Endothelial cell of umbilical vein (primary cell): ENCODE data around the gene TOP3B.

Experiments used
- CTCF ChIP-seq, 2 donors: IDR thresholded peaks; 1 replicate in 1 of 2; 2 replicates in 1 of 2; pipeline ENCODE4 v1.5.1; 2011; ENCODE audit warnings: low read length in 2 of 2, mild to moderate bottlenecking in 2 of 2, moderate library complexity in 2 of 2, control low read depth in 1 of 2, inconsistent platforms in 1 of 2, low read depth in 1 of 2; ENCODE audit not compliant: insufficient read depth in 1 of 2; ENCODE audit errors: extremely low read depth in 1 of 2
- EZH2 ChIP-seq: IDR thresholded peaks from 2 replicates; pipeline ENCODE4 v1.6.1; 2012; ENCODE audit warnings: borderline replicate concordance, low read depth, mild to moderate bottlenecking, moderate library complexity, low read length, inconsistent platforms; ENCODE audit not compliant: severe bottlenecking
- FOS ChIP-seq: IDR thresholded peaks from 2 replicates; pipeline ENCODE4 v1.6.1; 2011; ENCODE audit warnings: mild to moderate bottlenecking, low read length, moderate library complexity, borderline replicate concordance; ENCODE audit not compliant: insufficient read depth
- GATA2 ChIP-seq: IDR thresholded peaks from 2 replicates; pipeline ENCODE4 v1.7.0; 2011; ENCODE audit warnings: low read depth, mild to moderate bottlenecking, moderate library complexity, mixed read lengths, low read length; ENCODE audit not compliant: insufficient read length, insufficient read depth
- MAX ChIP-seq: IDR thresholded peaks from 2 replicates; pipeline ENCODE4 v1.6.1; 2011; ENCODE audit not compliant: insufficient read depth, insufficient read length
- MYC ChIP-seq: IDR thresholded peaks from one replicate; pipeline ENCODE4 v1.6.1; 2011; ENCODE audit warnings: mild to moderate bottlenecking, low read depth, low read length
- POLR2A ChIP-seq: IDR thresholded peaks from 2 replicates; pipeline ENCODE4 v1.6.1; 2012; ENCODE audit warnings: low read depth, mild to moderate bottlenecking, control low read depth, low read length
- POLR2AphosphoS5 ChIP-seq: IDR thresholded peaks from 2 replicates; pipeline ENCODE4 v1.6.1; 2012; ENCODE audit warnings: low read depth, mild to moderate bottlenecking, control low read depth, low read length, moderate library complexity; ENCODE audit not compliant: insufficient read depth

GRCh38 chr22:21980547-21980946 is 2.0 kb downstream of the TOP3B start:
- TF ChIP-seq EZH2 (no peak), POLR2A (no peak), MYC (no peak), CTCF (IDR thresholded peaks at IDR 0.05; ENCODE audit: extremely low read depth in 1 of 2, insufficient read depth in 1 of 2, low read depth in 1 of 2, low read length in 2 of 2) (no peak), POLR2AphosphoS5 (no peak), FOS (no peak), MAX (no peak), GATA2 (no peak)
